ENCODE measurements around the gene WDR7. TPM values are rescaled to one million over a fixed set of nuclear protein-coding genes. Genes with fewer than 3 reads are reported as not detected.

Gene WDR7
- total and polyA plus RNA-seq, 2 experiments from 2014 or later: 7.0 to 14.8 TPM

DNA sequence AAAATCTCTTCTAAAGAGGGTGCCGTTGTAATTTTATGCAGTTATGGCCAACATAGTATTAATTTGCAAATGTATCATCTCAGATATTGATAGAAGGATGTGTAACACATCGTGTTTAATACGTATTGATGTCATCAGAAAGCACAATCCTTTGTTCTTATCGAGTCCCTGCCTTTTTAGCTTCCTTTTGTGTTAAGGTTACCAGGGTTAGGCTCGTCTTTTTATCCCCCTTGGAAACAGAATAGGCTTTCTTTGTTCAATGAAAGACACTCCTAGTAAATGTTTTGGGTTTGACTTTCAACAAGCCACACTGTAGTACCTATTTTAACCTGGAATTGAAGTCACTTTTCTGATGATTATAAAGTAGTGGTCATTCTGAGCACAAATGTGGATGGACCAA lies 136.2 kb downstream of the WDR7 start (continued):
- TF ChIP-seq REST (IDR thresholded peaks at IDR 0.05; ENCODE audit: unreplicated experiment) (no peak), ZNF331 (CRISPR knock-in tag; IDR thresholded peaks at IDR 0.05; ENCODE audit: low read depth) (no peak), EZH2 (IDR thresholded peaks at IDR 0.05; ENCODE audit: low read depth, unreplicated experiment) (no peak), JUNB (IDR thresholded peaks at IDR 0.05; ENCODE audit: unreplicated experiment) (no peak), NANOG (IDR thresholded peaks at IDR 0.05; ENCODE audit: borderline replicate concordance) (no peak), STAT1 (IDR thresholded peaks at IDR 0.05; ENCODE audit: unreplicated experiment) (no peak), EZH2phosphoT487 (IDR thresholded peaks at IDR 0.05; ENCODE audit: unreplicated experiment) (no peak)
- TF ChIP-seq, protein P1, sequence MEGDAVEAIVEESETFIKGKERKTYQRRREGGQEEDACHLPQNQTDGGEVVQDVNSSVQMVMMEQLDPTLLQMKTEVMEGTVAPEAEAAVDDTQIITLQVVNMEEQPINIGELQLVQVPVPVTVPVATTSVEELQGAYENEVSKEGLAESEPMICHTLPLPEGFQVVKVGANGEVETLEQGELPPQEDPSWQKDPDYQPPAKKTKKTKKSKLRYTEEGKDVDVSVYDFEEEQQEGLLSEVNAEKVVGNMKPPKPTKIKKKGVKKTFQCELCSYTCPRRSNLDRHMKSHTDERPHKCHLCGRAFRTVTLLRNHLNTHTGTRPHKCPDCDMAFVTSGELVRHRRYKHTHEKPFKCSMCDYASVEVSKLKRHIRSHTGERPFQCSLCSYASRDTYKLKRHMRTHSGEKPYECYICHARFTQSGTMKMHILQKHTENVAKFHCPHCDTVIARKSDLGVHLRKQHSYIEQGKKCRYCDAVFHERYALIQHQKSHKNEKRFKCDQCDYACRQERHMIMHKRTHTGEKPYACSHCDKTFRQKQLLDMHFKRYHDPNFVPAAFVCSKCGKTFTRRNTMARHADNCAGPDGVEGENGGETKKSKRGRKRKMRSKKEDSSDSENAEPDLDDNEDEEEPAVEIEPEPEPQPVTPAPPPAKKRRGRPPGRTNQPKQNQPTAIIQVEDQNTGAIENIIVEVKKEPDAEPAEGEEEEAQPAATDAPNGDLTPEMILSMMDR (conservative IDR thresholded peaks at IDR 0.05; ENCODE audit: low read depth in 2 of 2): no peak

DNA sequence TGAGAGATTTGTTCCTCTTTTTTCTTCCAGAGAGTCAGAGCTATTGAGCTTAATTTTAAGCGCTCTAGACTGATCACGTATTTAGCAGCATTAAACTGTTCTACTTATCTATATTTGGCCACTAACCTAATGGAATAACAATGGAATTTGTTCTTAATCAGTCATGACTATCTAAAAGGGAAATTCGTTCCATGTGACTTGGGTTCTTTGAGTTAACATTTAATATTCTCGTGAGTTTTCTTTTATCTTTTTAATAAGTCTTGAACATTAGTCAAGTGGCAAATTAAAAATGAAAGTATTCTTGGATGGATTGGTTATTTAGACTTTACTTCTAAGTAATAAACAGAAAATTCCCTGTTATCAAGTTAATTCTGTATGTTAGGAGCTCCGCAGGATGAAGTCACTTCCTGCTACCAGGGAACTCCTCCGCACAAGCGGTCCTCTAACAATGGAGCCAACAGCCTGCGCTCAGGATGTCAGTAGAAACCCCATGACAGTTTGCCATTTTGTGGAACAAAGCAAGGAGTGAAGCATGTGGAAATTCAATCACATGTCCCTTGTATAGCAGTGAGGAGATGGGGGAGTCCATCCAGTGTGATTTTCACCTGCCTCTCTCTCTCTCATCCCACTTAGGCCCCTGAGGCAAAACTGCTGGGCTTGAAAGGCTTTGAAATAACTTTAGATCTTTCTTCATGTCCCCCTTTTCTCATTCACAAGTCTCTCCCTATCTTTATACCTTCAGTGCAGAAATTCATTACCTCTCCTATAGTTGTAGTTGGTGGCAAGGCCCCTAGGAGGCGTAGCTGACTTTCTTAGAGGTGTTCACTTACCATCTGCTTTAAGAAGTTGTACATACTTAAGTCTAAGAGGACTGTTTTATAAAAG lies 138.1 kb downstream of the WDR7 start:
- Histone ChIP-seq H3K9me2 (ENCODE audit: insufficient read depth) (no peaks in the 10 kb centered on the region), H2AFZ (no peak overlapping the region), H3K4me2 (no peak overlapping the region), H3K27ac (ENCODE audit: low read depth) (no peak overlapping the region), H3F3A (replicated peaks; ENCODE audit: low read depth) (no peaks in the 10 kb centered on the region), H3K4me1 (ENCODE audit: insufficient read depth) (no peaks in the 10 kb centered on the region), H4K20me1 (replicated peaks; ENCODE audit: insufficient read depth) (no peaks in the 10 kb centered on the region), H3K27me3 (ENCODE audit: insufficient read depth) (no peaks in the 10 kb centered on the region), H3K4me3 (no peak overlapping the region), H3K79me2 (replicated peaks; ENCODE audit: insufficient read depth) (no peaks in the 10 kb centered on the region), H3K36me3 (ENCODE audit: insufficient read depth) (no peaks in the 10 kb centered on the region)
- peak; percentile 81 for DNase-seq (ENCODE audit: low spot score)
- no peaks in the 10 kb centered on the region for H3K36me3 Mint-ChIP-seq (ENCODE audit: low read depth)
- peak overlapping the region; percentile 58; the same call in 1 of the 2 replicates for H3K27ac Mint-ChIP-seq
- H3K4me1 Mint-ChIP-seq: peaks cover 3% of the 10 kb centered on the region; the same call in 2 of the 3 replicates
- H3K27me3 Mint-ChIP-seq (ENCODE audit: insufficient read depth, low read depth, poor library complexity): no peaks in the 10 kb centered on the region
- peak; percentile 82 for ATAC-seq
- TF ChIP-seq, protein P1 (conservative IDR thresholded peaks at IDR 0.05; ENCODE audit: low read depth in 2 of 2): peak; percentile 79 to 97
- TF ChIP-seq STAT1 (IDR thresholded peaks at IDR 0.05; ENCODE audit: unreplicated experiment): no peak
- TF ChIP-seq ETS1 (IDR thresholded peaks at IDR 0.05): no peak
- H3K9me3 Mint-ChIP-seq: no peaks in the 10 kb centered on the region
- no peak overlapping the region for H3K4me3 Mint-ChIP-seq
